ENCODE results near the gene ENDOV. TPM values are rescaled to one million over a fixed set of nuclear protein-coding genes. Genes with fewer than 3 reads are reported as not detected.

Gene ENDOV
- total RNA-seq, 1 experiment from 2014 or later = 33.2 TPM

DNA sequence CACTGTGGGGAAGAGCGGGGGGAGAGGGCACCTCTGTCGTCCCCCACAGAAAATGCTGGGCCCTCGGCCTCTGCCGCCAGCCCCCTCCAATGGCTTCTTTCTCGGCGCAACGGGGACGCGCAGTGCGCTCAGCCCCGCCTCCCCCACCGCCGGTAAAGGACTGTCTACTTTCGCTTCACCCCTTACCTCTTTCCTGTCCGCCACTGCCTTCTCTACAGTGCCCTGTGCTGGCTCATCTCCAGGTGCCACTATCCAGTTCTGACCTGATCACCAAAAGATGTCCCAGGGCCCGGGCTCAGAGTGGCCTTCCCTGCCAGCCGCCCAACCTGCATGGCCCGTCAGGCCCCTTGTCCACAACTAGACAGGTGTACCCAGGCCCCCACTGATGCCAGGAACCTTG, 7.3 kb downstream of the ENDOV start:
- Mint-ChIP-seq H3K4me1 (ENCODE audit: low read depth, unreplicated experiment) (no peaks in the 10 kb centered on the region), H3K27me3 (ENCODE audit: unreplicated experiment) (no peaks in the 10 kb centered on the region), H3K27ac (ENCODE audit: unreplicated experiment) (no peak overlapping the region), H3K9me3 (ENCODE audit: low read depth, unreplicated experiment) (no peaks in the 10 kb centered on the region), H3K4me3 (ENCODE audit: low read depth, unreplicated experiment) (no peak overlapping the region), H3K36me3 (ENCODE audit: insufficient read depth, unreplicated experiment) (peaks cover 29% of the 10 kb centered on the region)
- intact Hi-C loops (cut with micrococcal nuclease; ENCODE audit: unreplicated experiment) = no loop called here
- no TSS peak for BruUV-seq (replicated peaks)
- no peak for DNase-seq
- CTCF ChIA-PET = interaction anchor here (0.7 kb wide), 1 partner anchor 41 kb away, joined by 4 read pairs; no protein-coding TSS in a partner anchor
- TF ChIP-seq, protein P1, sequence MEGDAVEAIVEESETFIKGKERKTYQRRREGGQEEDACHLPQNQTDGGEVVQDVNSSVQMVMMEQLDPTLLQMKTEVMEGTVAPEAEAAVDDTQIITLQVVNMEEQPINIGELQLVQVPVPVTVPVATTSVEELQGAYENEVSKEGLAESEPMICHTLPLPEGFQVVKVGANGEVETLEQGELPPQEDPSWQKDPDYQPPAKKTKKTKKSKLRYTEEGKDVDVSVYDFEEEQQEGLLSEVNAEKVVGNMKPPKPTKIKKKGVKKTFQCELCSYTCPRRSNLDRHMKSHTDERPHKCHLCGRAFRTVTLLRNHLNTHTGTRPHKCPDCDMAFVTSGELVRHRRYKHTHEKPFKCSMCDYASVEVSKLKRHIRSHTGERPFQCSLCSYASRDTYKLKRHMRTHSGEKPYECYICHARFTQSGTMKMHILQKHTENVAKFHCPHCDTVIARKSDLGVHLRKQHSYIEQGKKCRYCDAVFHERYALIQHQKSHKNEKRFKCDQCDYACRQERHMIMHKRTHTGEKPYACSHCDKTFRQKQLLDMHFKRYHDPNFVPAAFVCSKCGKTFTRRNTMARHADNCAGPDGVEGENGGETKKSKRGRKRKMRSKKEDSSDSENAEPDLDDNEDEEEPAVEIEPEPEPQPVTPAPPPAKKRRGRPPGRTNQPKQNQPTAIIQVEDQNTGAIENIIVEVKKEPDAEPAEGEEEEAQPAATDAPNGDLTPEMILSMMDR (IDR thresholded peaks at IDR 0.05; ENCODE audit: unreplicated experiment) = no peak

DNA sequence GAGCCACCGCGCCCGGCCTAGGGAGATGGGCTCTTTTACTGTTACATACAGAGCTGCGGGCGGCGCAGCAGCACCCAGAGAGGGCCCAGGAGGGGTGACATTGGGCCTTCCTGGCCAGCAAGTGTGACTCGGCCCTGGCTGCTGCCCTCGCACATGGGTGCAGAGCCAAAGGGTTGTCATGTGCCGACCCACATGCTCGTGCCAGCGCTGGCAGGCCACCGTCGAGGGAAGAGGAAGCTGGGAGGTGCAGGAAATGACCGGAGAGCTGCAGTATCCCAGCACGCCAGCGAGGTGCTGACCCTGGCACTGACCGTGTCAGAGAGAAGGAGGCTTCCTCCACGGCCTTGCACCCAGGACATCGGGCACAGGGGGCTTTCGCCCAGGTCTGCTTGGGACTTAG, 8.0 kb downstream of the ENDOV start:
- no peak overlapping the region for H3K27ac Mint-ChIP-seq (ENCODE audit: unreplicated experiment)
- intact Hi-C loops (cut with micrococcal nuclease; ENCODE audit: unreplicated experiment) = no loop called here

DNA sequence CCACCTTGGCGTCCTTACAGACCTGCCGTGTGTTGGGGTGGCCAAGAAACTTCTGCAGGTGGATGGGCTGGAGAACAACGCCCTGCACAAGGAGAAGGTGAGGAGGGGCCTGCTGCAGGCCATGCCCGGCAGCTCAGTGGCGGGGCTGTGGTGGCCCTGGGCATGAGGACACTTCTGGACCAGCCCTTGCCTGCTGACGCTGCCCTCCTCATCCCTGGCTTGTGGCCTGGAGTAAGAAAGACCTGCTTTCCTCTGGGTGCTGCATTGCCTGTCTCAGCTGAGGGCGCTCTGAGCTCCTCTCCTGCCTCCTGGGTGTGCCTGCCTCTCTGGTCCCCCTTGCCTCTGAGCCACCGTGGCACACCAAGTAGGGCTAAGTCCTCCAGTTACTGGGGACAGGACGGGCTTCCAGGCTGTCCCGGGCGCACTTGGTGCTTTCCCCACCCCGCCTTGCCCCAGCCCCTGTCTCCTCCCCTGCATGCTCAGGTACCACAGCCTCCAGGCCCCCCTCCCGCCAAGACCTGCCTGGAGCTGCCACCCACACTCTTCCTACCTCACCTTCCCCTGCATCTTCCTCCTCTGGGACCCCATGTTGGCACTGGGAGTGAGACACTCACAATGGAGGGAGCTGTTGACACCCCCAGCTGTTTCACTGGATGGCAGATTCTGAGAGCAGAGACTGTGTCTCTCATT, 8.7 kb downstream of the ENDOV start:
- CTCF ChIA-PET = interaction anchor here (0.5 to 0.6 kb wide), 2 partner anchors 194 to 565 kb away, joined by 3 to 6 read pairs; no protein-coding TSS in a partner anchor
- no peak for DNase-seq
- Mint-ChIP-seq H3K4me1 (ENCODE audit: low read depth, unreplicated experiment) (no peaks in the 10 kb centered on the region), H3K36me3 (ENCODE audit: insufficient read depth, unreplicated experiment) (peaks cover 18% of the 10 kb centered on the region), H3K27me3 (ENCODE audit: unreplicated experiment) (no peaks in the 10 kb centered on the region), H3K9me3 (ENCODE audit: low read depth, unreplicated experiment) (no peaks in the 10 kb centered on the region), H3K4me3 (ENCODE audit: low read depth, unreplicated experiment) (no peak overlapping the region), H3K27ac (ENCODE audit: unreplicated experiment) (no peak overlapping the region)
- TF ChIP-seq, protein P1 (IDR thresholded peaks at IDR 0.05; ENCODE audit: unreplicated experiment) = no peak
- no TSS peak for BruUV-seq (replicated peaks)
- intact Hi-C loops (cut with micrococcal nuclease; ENCODE audit: unreplicated experiment) = no loop called here

More for the DNA sequence above, 8.0 kb downstream of the ENDOV start:
- Mint-ChIP-seq H3K36me3 (ENCODE audit: insufficient read depth, unreplicated experiment) (peaks cover 23% of the 10 kb centered on the region), H3K4me1 (ENCODE audit: low read depth, unreplicated experiment) (no peaks in the 10 kb centered on the region), H3K9me3 (ENCODE audit: low read depth, unreplicated experiment) (no peaks in the 10 kb centered on the region), H3K4me3 (ENCODE audit: low read depth, unreplicated experiment) (no peak overlapping the region), H3K27me3 (ENCODE audit: unreplicated experiment) (no peaks in the 10 kb centered on the region)
- no TSS peak for BruUV-seq (replicated peaks)
- no peak for DNase-seq
- CTCF ChIA-PET = interaction anchor here (0.5 to 0.7 kb wide), 3 partner anchors 40 to 566 kb away, joined by 3 to 6 read pairs (median 4); no protein-coding TSS in a partner anchor
- TF ChIP-seq, protein P1 (IDR thresholded peaks at IDR 0.05; ENCODE audit: unreplicated experiment) = no peak

DNA sequence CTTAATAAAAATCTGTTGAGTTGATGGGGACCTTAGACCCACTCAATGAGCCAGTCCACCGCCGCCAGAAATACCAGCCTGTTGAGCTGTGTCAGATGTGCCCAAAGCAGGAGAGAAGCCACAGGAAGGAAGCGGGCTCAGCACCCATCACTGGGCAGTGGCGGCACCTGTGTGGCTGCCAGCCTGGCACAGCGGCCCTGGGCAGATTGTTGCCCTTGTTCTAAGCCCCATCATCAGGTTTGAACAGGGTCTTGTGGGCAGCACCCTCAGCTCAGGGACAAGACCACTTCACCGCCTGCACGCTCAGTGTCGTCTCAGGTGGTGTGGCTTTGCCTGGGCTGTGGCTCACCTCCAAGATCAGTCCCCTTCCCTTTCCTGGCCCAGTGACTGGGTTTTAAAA, 9.3 kb downstream of the ENDOV start:
- CTCF ChIA-PET = no interaction called here

More for the DNA sequence above, 9.3 kb downstream of the ENDOV start:
- Mint-ChIP-seq H3K36me3 (ENCODE audit: insufficient read depth, unreplicated experiment) (peaks cover 18% of the 10 kb centered on the region), H3K27ac (ENCODE audit: unreplicated experiment) (no peak overlapping the region), H3K4me3 (ENCODE audit: low read depth, unreplicated experiment) (no peak overlapping the region), H3K4me1 (ENCODE audit: low read depth, unreplicated experiment) (no peaks in the 10 kb centered on the region), H3K9me3 (ENCODE audit: low read depth, unreplicated experiment) (no peaks in the 10 kb centered on the region), H3K27me3 (ENCODE audit: unreplicated experiment) (no peaks in the 10 kb centered on the region)
- no TSS peak for BruUV-seq (replicated peaks)
- intact Hi-C loops (cut with micrococcal nuclease; ENCODE audit: unreplicated experiment) = no loop called here
- TF ChIP-seq, protein P1 (IDR thresholded peaks at IDR 0.05; ENCODE audit: unreplicated experiment) = no peak
- DNase-seq = no peak
